ENCODE data around the gene TUBB8B.
"Not testable (repeated sequence)": the region's sequence is repeated elsewhere in the genome, so short reads cannot be mapped to it uniquely, and the experiment has no call there.

Gene TUBB8B

DNA sequence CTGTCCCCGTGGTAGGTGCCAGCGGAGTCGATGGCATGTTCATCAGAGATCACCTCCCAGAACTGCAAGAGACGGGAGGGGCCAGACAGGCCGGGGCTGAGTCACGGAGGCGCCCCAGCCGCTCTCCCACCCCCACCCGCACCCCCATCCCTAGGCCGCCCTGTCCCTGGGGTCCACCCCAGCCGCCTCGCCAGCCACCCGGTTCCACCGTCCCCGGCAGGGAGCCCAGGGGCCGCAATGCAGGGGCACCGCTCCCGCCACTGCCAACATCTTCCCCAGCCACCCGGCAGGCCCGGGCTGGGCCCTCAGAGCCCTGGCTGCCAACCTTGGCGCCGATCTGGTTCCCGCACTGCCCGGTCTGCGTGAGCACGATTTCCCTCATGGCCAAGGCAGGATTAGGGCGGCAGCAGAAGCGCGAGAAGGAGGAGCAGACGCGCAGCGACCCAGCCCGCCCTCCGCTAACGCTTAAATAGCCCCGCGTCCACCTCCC, at the start of gene TUBB8B:
TUBB8B (minus strand) TSS at position 440 of the 490 bp plus-strand sequence; CDS start at position 382, 58 bp downstream.
- not testable (repeated sequence) for DNase-seq (ENCODE audit: low read depth in 2 of 2)

DNA sequence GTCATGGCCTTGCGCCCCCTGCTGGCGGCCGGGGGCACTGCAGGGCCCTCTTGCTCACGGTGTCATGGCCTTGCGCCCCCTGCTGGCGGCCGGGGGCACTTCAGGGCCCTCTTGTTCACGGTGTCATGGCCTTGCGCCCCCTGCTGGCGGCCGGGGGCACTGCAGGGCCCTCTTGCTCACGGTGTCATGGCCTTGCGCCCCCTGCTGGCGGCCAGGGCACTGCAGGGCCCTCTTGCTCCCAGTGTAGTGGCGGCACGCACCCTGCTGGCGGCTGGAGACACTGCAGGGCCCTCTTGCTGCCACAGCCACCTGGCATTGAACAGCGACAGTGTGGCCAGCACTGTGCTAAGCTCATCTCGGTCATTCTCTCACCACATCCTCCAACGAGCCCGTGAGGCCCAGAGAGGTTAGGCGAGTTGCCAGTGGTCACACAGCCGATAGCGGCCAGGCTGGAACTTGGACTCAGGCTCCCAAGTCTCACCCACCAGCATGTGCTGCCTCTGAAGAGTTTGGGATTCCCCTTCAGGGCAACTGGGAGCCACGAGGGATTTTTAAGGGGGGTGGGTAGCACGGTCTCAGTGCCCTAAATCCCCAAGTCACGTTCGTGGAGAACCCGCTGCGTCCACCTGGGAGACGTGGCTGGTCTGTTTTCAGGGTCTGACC, 48.0 kb upstream of the TUBB8B start:
- DNase-seq (ENCODE audit: low read depth in 2 of 2), result not testable (repeated sequence)

DNA sequence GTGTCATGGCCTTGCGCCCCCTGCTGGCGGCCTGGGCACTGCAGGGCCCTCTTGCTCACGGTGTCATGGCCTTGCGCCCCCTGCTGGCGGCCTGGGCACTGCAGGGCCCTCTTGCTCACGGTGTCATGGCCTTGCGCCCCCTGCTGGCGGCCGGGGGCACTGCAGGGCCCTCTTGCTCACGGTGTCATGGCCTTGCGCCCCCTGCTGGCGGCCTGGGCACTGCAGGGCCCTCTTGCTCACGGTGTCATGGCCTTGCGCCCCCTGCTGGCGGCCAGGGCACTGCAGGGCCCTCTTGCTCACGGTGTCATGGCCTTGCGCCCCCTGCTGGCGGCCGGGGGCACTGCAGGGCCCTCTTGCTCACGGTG, 47.3 kb upstream of the TUBB8B start:
- not testable (repeated sequence) for DNase-seq (ENCODE audit: low read depth in 2 of 2)

DNA sequence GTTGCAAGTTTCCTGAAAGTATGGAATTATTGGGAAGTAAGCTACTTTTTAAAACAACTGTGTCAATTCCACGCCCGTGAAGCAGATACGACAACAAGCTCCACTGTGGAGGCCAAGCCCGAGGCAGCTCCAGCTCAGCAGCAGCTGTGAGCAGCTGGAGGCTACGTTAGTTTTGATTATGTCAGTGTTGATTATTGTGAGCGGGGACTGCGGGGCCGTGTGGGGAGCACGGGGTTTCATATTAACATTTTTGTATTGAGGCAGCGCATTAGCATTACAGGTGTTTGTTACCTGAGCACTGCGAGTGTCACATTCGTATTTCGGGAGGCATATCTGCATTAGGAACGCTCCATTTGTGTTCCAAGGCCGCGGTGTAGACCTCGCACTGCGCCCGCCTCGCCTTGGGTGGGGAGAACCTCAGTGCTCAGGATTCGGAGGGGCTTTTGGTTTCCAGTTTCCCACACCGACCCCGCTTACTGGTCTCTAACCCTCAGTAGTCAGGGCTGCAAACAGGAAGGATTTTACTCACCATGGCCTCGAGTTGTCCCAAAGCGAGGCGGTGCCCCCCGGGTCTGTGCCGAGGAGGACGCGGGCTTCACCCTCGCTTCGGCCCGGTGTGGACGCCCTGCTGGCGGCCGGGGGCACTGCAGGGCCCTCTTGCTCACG, 46.8 kb upstream of the TUBB8B start:
- DNase-seq (ENCODE audit: low read depth in 2 of 2), result not testable (repeated sequence)

DNA sequence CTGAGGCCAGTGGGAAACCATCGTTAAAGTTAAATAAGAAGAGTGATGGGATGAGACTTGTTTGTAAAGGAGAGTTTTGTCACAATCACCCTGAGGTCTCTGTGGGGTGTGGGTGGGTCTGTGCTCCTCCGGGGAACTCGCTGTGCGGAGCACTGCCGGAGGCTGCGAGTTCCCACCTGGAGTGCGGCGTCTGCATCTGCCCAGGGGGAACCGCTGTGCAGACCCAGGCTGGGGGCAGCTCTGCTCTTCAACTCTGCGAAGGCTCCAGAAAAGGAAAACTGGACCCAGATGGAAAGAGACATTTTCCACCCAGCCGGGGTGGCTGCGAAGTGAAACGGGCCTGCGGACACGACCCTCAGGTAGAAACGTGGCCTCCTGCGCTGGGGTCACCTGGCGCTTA, 46.2 kb upstream of the TUBB8B start:
- not testable (repeated sequence) for DNase-seq (ENCODE audit: low read depth in 2 of 2)

DNA sequence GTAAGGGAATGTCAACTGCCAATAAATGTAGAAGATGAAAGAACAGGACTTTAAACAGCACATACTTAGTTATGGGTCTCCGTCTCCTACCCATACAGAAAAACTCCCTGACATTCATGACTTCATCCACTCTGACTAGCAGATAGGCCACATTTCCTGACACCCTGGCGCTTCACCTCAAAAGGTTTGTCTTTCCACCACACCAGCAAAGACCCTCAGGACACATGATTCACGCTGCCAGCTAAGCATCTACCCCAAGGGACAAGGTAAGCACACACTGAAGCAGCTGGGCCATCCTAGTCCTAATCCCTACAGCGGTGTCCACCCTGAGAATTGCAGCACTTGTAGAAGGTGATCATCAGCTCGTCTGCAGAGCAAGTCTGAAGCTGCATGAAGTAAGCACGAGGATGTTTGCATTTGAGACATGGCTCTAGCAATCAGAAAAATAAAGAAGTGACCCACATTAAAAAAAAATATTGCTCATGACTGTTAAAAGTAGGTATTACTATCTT, 44.5 kb upstream of the TUBB8B start:
- not testable (repeated sequence) for DNase-seq (ENCODE audit: low read depth in 2 of 2)

DNA sequence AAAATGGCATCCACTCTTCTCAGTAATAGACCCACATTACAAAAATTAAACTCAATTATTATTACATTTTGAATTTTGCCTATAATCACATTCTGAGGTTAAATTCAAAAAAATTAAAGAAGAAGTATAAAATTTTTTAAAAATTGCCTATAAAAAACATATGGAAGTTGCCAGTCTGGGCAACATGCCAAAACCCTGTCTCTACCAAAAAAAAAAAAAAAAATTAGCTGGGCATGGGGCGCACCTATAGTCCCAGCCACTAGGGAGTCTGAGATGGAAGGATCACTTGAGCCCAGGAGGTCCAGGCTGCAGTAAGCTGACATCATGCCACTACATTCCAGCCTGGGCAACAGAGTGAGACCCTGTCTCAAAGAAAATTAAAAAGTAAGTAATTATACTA, 42.1 kb upstream of the TUBB8B start:
- not testable (repeated sequence) for DNase-seq (ENCODE audit: low read depth in 2 of 2)

DNA sequence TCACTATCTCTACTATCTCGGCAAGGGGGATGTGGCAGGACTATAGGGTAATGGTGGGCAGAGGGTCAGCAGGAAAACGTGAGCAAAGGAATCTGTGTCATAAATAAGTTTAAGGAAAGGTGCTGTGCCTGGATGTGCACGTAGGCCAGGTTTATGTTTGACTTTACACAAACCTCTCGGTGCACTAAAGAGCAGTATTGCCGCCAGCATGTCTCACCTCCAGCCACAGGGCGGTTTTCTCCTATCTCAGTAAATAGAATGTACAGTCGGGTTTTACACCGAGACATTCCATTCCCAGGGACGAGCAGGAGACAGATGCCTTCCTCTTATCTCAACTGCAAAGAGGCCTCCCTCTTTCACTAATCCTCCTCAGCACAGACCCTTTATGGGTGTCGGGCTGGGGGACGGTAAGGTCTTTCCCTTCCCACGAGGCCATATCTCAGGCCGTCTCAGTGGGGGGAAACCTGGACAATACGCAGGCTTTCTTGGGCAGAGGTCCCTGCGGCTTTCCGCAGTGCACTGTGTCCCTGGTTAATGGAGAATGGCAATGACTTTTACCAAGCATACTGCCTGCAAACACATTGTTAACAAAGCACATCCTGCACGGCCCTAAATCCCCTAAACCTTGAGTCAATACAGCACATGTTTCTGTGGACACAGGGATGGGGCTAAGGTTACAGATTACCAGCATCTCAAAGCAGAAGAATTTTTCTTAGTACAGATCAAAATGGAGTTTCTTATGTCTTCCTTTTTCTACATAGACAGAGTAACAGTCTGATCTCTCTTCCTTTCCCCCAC, 41.2 kb upstream of the TUBB8B start:
- DNase-seq (ENCODE audit: low read depth in 2 of 2), result not testable (repeated sequence)

DNA sequence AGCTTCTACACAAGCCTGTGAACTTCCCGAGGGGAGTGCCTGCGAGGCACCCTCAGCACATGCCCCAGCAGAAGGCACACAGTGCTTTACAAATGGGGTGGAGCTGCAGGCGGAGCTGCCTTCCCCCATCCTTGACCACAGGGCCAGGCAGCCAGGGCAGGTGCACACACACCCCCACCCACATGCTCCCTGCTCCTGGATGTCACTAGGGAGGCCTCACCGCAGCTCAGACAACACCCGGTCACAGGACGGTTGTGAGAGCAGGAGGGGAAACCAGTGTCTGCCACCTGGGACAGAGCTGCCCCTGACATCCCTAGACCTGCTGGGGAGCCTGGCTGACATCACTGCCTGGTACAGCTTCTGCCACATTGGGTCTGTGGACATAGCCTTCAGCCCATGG, 39.7 kb upstream of the TUBB8B start:
- not testable (repeated sequence) for DNase-seq (ENCODE audit: low read depth in 2 of 2)

DNA sequence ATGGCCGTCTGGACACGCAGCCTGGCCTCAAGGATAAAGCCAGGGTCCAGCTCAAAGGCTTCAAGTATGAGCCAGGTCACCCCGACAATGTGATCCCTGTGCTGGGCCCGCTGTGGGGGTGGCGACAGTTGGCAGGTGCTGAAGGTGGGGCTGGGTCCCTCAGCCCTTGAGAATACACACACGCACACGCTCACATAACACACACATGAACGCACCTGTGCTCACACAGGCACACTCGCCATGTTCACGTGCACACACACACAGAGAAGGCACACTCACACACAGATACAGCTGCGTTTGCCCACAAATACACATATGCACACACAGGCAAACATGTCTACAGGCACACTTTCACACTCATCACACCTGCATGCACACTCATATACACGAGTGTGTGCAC, 35.4 kb upstream of the TUBB8B start:
- not testable (repeated sequence) for DNase-seq (ENCODE audit: low read depth in 2 of 2)

DNA sequence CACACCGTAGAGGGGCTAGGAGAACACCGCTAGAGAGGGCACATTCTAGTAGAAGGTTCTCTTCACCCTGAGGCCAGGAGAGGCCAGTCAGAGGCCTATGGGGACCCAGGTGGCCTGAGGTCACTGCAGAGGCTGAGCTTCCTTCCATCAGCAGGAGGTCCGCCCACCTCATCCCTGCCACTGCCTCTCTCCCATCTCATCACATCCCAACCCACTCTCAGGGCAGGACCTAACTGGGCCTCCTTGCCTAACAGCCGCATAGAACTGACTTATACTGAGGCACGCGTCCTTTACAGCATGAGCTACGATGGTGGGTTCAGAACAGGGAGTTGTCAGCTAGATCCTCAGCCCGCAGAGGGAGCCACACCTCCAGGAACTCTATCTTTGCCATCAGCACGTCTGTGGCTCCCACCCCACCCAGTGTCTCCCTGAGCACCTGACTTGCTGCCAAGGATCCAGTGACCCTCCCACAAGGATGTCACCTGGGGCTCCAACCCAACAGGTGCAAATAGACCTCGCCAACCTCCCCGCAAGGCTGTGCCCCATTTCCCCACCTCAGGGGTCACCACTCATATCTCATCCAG, 33.3 kb upstream of the TUBB8B start:
- not testable (repeated sequence) for DNase-seq (ENCODE audit: low read depth in 2 of 2)

DNA sequence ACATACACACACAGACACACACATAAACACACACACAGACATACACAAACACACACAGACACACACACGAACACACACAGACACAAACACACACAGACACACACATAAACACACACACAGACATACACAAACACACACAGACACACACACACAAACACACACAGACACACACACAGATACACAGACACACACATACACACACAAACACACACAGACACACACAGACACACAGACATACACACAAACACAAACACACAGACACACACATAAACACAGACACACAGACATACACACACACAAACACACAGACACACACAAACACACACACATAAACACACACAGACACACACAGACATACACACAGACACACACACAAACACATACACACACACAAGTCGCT, 31.5 kb upstream of the TUBB8B start:
- not testable (repeated sequence) for DNase-seq (ENCODE audit: low read depth in 2 of 2)

DNA sequence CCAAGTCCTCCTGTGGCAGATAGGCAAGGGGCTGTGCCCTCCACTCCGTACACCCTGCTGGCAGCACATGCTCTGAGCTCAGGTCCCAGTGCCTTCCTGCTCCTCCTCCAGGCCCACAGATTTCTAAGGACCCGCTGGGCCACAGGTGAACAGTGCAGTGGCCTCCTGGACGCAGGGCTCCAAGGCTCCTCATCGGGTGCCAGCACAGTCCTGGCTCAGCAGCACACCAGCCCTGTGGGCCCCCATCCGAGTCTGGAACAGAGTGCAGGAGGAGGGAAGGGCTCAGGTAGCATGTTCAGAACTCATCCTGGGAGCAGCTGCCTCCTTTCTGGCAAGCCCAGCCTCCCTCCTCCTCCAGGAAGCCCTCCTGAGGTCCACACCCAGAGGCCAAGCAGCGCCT, 30.8 kb upstream of the TUBB8B start:
- not testable (repeated sequence) for DNase-seq (ENCODE audit: low read depth in 2 of 2)

DNA sequence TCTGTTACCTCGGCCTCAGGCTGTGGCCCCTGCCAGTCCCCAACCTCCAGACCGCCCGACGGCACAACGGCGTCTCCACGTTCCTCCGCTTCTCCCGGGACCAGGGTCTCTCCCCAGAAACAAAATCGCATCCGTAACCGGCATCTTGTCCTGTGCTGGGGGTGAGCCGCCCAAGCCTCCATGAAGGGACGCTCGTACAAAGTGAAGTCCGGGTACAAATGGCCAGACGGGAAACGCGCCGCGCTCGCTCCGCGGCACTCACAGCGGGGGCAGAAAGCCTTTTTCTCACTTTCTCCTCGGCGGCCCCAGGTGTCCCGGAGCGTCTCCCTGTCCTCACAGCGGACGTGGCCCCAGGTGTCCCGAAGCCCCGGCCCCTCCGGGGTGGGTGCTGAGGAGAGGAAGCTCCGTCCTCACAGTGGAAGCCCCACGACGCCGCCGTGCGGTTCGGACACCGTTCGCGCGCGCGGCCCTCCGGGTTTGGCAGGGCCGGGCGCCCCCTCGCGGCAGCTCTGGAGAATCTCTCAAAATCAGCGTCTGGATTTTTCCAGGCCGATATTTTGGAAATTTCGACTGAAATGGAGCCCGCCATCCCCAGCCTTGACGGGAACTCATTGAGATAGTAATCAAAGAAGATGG, 26.2 kb upstream of the TUBB8B start:
- DNase-seq (ENCODE audit: low read depth in 2 of 2), result not testable (repeated sequence)

DNA sequence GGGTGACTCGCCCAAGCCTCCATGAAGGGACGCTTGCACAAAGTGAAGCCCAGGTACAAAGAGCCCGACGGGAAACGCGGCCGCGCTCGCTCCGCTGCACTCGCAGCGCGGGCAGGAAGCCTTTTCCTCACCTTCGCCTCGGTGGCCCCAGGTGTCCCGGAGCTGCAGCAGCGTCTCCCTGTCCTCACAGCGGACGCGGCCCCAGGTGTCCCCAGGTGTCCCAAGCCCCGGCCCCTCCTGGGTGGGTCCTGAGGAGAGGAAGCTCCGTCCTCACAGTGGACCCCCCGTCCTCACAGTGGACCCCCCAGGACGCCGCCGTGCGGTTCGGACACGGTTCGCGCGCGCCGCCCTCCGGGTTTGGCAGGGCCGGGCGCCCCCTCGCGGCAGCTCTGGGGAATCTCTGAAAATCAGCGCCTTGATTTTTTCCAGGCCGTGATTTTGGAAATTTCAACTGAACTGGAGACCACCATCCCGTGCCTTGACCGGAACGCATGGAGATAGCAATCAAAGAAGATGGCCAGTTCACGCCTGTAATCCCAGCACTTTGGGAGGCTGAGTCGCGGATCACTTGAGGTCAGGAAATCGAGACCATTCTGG, 23.9 kb upstream of the TUBB8B start:
- not testable (repeated sequence) for DNase-seq (ENCODE audit: low read depth in 2 of 2)

DNA sequence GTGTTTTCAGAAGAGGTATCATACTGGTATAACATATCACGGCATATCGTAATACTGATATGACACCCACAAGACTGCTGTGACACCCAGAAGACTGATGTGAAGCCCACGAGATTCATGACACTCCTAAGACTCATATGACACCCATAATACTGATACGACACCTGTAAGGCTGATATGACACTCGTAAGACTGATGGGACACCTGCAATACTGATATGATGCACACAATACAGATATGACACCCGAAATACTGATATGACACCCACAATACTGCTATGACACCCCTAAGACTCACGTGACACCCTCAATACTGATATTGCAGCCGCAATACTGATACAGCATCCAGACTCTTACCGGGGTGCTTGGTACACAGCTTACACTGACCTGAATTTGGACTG, 18.3 kb upstream of the TUBB8B start:
- not testable (repeated sequence) for DNase-seq (ENCODE audit: low read depth in 2 of 2)

DNA sequence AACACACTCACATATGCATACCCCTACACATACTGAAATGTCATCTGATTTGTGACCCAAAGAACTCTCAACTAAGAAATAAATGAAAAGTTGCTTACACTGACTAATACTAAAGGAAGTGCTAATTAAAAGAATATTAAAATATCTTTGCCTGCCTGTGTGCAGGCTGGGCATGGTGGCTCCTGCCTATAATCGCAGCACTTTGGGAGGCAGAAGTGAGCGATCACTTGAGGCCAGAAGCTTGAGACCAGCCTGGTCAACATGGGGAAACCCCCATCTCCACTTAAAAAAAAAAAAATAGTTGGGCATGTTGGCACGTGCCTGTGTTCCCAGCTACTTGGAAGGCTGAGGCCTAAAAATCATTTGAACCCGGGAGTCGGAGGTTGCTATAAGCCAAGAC, 14.9 kb upstream of the TUBB8B start:
- DNase-seq (ENCODE audit: low read depth in 2 of 2), result not testable (repeated sequence)

DNA sequence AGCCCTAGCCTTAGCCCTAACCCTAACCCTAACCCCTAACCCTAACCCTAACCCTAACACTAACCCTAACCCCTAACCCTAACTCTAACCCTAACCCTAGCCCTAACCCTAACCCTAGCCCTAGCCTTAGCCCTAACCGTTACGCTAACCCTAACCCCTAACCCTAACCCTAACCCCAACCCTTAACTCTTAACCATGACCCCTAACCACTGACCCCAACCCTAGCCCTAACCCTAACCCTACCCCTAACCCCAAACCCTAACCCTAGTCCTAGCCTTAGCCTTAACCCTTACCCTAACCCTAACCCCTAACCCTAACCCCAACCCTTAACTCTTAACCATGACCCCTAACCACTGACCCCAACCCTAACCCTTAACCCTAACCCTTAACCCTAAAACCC, 14.2 kb upstream of the TUBB8B start:
- DNase-seq (ENCODE audit: low read depth in 2 of 2), result not testable (repeated sequence)

DNA sequence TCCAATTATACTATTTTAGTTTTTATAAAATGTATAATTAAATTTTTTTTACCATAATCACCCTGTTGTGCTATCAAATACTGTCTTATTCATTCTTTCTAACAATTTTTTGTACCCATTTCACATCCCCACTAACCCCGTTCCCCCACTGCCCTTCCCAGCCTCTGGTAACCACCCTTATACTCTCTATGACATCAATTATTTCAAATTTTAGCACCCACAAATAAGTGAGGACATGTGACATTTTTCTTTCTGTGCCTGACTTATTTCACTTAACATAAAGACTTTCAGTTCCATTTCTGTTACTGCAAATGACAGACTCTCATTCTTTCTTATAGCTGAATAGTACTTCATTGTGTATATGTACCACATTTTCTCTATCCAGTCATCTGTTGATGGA, 5.0 kb upstream of the TUBB8B start:
- not testable (repeated sequence) for DNase-seq (ENCODE audit: low read depth in 2 of 2)

DNA sequence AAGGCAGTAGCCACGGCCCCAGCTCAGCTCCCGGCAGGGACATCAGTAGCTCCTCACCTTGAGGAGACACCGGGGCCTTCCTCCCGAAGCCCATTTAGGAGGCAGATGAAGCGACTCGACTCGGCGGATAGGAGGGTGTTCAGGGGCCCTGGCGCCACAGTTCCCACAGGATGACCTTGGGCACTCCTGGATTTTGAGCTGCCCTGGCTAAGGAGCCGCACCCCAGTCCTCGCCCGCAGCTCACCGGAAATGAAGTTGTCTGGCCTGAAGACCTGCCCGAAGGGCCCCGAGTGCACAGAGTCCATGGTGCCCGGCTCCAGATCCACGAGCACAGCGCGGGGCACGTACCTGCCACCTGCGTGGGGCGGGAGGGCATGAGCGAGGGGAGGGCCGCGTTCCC, 719 bp downstream of the TUBB8B start:
- DNase-seq (ENCODE audit: low read depth in 2 of 2), result not testable (repeated sequence)

DNA sequence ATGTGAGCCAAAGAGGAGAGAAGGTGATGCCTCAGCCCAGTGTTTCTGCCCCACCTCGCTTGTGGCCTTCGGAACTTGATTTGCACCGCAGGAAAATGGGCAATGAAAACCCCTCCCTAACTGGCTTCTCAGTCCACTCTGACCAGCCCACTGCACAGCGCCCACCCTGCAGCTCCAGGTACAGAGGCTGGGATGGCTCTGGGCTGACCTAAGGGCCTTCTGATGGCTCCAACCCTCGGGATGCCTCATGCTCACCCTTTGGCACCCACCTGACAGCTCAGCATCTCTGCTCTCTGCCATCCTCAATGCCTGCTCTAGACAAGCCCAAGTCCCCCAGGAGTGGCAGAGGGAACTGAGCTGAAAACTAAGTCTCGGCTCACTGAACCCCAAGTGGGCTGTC, 36.2 kb downstream of the TUBB8B start:
- DNase-seq (ENCODE audit: low read depth in 2 of 2), result not testable (repeated sequence)

All from stimulated activated CD8-positive, alpha-beta memory T cell treated with anti-CD3 and anti-CD28 coated beads, Interleukin-2, amount 100 ng/mL, for 1 hour (primary cell).